GM19468 (cell line): Measurements from ENCODE around the gene FSD1.
"Not testable (repeated sequence)": the region's sequence is repeated elsewhere in the genome, so short reads cannot be mapped to it uniquely, and the experiment has no call there.

Experiments
- ATAC-seq: cut with Tn5 transposase; IDR thresholded peaks from one replicate; pipeline ENCODE4 v1.9.1; 2021; ENCODE audit warnings: mild to moderate bottlenecking, moderate library complexity, moderate number of reproducible peaks; ENCODE audit not compliant: unreplicated experiment; ENCODE audit errors: extremely low read depth

Gene FSD1

DNA sequence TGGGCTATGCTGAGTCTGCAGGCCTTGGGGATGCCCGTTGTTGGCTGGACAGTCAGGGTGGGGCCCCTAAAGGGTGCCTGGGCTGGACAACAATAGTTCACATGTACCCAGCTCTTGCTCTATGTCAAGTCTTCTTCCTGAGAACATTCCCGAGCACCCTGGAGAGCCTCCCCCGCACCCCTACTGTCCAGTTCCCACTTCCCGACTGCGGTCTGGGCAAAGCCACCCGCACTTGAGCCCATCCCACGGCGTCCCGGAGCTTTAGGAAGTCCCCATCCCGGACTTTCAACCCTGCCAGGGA lies 37.9 kb downstream of the FSD1 start:
- ATAC-seq, result no peak

DNA sequence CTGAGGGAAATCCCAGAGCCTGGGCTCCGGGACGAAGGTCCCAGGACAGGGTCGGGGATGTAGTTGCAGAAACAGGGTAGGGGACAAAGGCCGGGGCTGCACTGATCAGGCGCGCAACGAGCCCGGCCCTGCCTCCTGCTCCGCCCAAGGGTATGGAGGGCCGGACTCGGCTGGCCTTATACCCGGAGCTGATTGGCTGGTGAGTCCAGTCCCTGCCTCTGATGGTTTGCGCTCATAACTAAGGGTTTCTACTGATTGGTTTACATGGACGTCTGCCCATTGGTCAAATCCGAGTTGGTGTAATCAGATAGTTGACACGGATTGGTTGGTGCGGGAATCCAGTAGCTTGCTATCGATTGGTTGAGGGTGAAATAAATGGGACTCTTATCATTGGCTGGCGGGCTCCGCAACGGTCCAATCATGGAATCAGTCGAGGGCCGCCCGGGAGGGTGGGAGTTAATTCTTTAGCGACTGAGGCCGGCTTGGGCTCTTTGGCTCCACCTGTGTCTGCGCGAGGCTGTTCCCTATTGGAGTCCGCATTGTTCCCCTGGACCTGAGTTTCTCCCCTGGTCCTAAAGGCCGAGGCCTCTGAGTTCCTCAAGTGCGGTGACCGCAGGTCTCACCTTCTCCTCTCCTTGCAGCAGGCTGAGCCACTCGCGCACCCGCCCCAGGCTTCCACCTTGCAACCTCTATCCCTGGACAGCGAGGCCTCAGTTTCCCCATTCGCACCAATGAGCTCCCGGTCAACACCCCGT lies 38.4 kb downstream of the FSD1 start:
- ATAC-seq, result peak; percentile 88

DNA sequence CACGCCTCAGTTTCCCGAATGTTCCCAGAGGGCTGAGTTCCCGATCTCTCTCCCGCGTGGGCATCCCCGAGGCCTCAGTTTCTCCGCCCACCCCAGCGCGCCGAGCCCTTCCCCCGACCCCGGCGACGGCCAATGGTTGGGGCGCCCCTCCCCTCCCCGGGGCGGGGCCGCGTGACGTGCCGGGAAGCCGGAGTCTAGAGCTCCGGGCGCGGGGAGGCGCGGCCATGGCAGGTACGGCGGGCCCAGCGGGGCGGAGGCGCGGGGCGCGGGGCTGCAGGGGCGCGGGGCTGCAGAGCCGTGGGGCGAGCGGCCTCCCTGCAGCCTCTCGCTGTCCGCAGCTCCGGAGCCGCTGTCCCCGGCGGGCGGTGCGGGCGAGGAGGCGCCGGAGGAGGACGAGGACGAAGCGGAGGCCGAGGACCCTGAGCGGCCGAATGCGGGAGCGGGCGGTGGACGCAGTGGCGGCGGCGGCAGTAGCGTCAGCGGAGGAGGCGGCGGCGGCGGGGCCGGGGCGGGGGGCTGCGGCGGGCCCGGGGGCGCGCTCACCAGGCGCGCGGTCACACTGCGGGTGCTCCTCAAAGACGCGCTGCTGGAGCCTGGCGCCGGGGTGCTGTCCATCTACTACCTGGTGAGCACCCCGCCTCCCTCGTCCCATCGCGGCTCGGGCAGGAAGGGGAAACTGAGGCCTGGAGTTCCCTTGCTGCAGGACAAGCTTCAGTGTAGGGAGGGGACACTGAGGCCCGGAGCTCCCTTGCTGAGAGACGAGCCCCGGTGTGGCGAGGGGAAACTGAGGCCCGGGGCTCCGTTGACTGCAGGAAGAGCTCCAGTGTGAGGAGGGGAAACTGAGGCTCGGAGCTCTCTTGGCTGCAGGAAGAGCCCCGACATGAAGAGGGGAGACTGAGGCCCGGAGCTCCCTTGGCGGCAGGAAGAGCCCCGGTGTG lies 39.2 kb downstream of the FSD1 start, which contains the start of gene MPND:
TSS of gene MPND (plus strand) at position 193 of the 938 bp plus-strand sequence. CDS start at position 225, 32 bp downstream.
- ATAC-seq, result peak; percentile 9

DNA sequence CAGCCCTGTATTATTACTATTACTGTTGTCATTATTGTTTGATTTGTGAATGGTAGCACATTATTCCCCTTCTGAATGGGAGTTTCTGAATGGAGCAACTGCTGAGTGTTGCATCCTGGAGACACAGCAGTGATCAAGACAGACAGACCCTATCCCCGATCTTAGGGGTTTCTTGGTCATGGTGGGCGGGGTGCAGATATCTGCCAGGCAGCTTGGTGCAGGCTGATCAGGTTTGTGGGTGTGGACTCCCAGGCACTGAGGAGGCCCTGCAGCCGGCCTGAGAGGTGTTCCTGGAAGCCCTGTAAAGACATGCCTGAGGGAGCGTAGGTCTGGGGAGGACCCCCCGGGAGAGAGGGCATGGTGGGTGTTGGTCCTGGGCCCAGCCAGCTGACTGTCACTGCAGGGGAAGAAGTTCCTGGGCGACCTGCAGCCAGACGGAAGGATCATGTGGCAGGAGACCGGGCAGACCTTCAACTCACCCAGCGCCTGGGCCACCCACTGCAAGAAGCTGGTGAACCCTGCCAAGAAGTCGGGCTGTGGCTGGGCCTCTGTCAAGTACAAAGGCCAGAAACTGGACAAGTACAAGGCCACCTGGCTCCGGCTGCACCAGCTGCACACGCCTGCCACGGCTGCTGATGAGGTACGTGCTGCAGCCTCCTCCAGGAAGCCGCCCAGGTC lies 41.1 kb downstream of the FSD1 start:
- no peak for ATAC-seq

DNA sequence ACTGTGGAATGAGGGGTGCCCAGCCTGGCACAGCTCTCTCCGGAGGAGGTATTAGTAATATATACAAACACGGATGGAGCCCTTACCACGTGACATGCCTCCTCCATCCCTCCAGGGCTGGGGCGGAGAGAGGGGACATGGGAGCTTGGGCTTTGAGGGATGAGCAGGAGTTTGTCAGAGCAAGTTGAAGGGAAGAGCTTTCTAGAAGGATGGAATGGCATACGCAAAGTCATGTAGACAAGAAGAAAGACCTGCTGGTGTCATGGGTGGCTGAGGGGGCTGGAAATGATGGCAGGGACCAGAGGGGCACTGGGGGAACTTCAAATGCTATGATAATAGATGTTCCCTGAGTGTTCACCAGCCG lies 41.6 kb downstream of the FSD1 start:
- no peak for ATAC-seq

DNA sequence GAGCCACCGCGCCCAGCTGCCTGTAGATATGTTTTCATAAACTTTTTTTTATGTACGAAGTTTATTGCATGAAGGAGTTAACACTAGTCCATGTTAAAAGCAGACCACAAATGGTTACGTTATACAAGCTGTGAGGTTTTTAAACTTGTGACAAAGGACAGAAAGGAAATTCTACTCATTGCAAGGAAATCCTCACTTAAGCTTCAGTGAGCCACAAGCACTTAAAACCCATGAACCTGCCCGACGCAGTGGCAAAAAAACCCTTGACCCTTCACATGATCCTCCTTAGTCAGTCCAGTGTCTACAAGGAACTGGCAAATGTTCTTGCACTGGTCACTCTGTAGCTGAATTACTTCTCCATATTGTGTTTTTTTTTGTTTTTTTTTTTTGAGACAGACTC lies 43.1 kb downstream of the FSD1 start:
- ATAC-seq, result no peak

DNA sequence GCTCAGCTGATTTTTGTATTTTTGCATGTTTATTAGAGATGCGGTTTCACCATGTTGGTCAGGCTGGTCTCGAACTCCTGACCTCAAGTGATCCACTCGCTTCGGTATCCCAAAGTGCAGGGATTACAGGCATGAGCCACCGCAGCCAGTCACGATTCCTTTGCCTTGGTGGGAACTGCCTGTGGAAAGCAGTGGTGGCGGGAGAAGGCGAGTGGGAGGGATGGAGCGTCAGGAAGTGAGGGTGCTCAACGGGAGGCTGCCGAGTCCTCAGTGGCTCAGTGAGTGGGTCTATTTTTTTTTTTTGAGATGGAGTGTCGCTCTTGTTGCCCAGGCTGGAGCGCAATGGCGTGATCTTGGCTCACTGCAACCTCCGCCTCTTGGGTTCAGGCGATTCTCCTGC lies 44.8 kb downstream of the FSD1 start:
- ATAC-seq, result not testable (repeated sequence)

DNA sequence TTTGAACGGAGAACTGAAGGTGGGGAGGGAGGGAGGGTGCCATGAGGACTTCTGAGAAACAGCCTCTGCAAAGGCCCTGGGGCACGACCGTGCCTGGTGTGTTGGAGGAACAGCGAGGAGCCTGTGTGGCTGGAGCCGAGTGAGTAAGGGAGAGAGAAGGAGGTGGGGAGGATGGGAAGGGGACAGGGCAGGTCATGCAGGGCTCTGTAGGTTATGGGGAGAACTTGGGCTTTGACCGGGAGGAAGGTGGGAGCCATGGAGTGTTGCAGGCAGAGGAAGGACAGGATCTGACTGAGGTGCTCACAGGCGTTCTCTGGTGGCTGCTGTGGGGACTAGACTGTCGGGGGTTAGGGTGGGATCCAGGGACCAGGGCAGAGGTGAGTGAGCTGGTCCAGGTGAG lies 45.7 kb downstream of the FSD1 start:
- no peak for ATAC-seq

DNA sequence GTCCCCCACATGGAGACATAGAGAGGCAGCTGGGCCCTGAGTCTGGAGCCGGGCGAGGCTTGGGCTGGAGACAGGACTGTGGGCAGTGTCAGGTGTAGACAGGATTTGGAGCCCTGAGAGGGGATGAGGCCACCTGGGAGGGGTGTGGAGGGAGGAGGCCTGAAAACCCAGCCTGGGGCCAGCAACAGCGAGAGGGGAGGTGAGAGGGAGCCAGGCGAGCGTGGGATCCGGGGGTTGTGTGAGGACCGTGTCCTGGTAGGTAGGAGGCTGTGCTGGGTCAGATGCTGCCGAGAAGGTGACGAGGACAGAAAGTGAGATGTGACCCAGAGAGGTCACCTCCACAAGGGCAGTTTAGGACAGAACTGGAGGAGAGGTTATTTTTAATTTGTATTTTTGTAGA lies 46.3 kb downstream of the FSD1 start:
- no peak for ATAC-seq

DNA sequence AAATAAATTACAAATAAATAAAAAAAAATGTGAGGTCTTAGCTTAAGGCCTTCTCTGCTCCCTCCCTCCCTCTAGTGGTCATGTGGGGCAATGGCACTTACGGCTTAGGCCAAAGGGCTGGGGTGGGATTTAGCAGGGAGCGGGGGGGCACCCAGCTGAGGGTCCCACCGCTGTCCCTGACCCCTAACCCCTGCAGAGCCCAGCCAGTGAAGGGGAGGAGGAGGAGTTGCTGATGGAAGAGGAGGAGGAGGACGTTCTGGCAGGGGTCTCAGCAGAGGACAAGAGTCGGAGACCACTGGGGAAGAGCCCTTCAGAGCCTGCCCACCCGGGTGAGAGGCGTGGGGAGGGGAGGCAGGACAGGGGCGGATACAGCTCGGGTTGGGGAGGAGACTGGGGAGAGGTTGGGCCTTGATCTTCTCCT lies 48.3 kb downstream of the FSD1 start:
- ATAC-seq, result no peak

DNA sequence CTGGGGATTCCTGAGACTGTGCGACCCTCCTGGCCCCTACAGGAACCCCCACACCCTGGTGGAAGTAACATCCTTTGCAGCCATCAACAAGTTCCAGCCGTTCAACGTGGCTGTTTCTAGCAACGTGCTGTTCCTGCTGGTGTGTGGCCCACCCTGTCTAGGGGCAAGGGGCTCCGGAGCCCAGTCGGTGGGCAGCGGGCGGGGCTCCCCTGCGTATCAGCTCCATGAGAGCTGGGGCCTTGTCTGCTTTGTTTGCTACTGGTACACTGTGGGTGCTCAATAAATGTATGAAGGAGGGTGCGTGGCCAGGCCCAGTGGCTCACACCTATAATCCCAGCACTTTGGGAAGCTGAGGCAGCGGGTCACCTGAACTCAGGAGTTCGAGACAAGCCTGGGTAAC lies 49.9 kb downstream of the FSD1 start:
- no peak for ATAC-seq

DNA sequence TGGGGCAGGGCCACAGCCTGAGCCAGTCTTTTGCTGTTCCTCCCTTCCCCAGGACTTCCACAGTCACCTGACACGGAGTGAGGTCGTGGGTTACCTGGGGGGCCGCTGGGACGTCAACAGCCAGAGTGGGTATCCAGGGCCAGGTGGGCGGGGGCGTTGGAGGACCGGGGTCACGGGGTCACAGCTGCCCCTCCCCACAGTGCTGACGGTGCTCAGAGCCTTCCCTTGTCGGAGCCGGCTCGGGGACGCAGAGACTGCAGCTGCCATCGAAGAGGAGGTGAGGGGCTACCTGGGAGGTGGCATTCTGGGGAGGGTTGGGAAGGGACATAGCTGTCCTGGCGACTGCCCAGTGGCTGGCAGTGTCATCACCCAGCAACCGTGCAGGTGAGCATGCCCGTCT lies 50.5 kb downstream of the FSD1 start:
- no peak for ATAC-seq

DNA sequence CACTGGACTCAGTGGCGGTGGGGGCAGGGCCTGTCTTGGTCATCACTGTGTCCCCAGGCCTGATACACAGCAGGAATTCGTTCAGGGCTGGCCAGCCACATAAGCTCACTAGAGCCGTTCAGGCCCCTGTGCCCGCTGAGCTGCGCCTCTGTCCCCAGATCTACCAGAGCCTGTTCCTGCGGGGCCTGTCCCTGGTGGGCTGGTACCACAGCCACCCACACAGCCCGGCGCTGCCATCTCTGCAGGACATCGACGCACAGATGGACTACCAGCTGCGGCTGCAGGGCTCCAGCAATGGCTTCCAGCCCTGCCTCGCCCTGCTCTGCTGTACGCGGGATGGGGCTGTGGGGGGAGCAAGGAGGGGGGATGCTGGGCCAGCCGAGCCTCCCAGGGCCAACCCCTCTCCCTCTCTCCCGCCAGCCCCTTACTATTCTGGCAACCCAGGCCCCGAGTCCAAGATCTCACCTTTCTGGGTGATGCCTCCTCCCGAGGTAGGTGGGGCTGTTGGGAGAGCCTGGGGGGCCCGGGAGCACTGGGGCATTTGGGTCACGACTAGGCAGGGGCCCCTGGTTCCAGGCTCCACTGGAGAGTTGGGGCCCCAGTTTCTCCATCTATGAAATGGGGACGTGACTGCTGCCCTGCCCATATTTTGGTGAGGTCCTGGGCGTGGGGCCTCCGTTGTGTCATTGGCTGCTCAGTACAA lies 52.8 kb downstream of the FSD1 start:
- no peak for ATAC-seq

DNA sequence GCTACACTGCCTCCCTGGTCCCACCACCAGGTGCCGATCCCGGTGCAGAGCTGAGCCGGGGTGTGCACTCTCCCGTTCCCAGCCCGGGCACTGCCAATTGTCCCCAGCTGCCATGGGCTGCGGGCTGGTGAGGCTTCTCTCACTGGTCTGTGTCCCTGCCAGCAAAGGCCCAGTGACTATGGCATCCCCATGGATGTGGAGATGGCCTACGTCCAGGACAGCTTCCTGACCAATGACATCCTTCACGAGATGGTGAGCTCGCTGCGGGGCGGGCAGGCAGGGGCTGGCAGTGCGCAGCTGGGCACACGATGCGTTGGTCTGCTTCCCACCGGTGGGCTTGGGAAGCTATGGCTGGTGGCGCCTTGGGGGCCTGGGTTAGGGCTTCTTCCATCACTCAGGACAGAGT lies 53.5 kb downstream of the FSD1 start:
- no peak for ATAC-seq

DNA sequence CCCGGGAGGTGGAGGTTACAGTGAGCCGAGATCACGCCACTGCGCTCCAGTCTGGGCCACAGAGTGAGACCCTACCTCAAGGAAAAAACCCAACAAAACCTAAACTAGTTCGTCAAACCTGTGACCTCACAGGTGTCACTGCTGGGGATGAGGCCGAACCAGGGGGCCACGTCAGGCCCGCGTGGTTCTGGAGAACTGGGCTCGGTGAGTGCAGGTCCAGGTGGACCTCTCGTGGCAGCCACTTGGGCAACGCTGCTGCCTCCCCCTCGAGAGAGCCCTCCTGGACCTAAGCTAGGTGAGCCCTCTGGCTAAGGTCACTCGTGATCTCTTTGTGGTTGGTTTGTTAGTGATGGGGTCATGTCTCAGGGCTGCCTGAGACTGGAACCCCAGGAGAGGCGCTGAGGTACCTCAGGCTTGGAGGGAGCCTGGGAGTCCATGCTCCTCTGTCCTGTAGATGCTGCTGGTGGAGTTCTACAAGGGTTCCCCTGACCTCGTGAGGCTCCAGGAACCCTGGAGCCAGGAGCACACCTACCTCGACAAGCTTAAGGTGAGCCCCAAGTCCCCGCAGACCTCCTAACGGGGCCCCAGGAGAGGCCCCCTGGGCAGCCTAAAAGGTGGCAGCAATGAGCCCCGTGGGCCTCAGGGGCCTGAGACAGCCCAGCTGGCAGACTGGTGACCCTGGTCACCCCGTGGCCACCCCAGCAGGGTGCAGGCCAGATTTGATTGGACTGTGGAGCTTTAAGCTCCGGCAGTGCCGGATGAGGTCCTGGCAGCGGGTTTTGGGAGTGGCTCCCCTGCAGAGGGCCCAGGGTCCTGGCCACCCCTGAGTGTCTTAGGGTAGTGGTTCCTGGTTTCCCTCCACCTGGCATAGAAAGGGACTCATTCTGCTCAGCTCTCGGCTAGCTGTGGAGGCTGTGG lies 54.6 kb downstream of the FSD1 start:
- no peak for ATAC-seq

DNA sequence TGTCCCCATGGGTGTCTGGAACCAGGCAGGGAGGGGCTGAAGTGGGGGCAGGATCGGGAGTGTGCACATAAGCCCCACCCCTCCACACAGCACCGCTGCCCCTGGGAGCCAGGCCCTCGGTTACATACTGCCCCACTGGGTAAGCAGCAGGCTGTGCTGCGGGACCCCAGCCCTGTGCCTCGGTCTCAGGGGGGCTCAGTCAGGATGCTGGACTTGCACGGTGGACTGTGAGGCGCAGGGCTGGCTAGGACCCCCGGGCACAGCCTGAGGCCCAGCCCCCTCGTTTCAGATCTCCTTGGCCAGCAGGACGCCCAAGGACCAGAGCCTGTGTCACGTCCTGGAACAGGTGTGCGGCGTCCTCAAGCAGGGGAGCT lies 55.2 kb downstream of the FSD1 start:
- ATAC-seq, result no peak

DNA sequence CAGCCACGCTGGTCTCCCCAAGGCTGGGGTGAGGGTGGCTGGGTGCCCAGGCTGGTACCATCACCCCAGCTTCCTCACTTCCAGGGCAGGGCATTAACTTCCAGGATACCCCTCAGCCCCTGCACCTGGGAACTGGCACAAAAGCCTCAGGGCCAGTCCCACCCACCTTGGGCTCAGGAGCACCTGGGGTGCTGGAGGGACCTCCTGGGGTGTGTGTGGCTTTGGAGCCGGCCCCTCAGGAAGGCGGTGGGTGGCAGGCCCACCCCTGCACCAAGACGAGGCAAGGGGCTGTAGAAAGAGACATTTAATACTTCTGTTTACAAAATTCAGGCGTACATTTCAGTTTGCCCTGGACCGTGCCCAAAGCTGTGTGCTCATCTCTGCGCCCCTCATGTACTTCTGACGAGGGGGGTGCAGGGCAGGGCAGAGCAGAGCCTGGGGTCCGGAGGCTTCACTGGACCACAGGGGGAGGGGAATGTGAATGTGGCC lies 55.7 kb downstream of the FSD1 start:
- ATAC-seq, result no peak

DNA sequence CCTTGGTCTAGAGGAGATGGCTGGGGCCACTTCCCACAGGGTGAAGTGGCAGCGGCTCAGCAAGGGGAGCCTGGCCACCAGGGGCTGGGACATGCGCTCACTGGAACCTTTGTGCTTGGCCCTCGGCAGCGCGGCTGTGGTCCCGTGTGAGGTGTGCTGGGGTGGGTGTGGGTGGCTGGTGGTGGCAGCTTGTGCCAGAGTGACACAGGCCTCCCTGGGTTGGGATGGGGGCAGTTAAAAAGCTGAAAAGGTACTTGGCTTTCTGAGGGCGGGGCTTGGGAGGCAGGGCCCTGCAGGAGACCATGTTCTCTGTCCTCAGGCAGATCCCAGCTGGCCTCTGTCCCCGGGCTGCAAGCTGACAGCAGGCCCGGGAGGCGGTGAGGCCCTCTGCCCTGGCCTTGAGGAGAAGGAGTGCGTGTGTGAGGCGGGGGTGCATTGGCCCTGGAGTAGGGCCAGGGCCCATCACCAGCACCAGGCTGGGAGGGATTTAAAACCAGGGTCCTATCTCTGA lies 56.3 kb downstream of the FSD1 start:
- no peak for ATAC-seq
